Measurements from ENCODE around the gene SBNO2.

Gene SBNO2

GRCh38 chr19:1156305-1156801 is 17.7 kb downstream of the SBNO2 start:
- Mint-ChIP-seq H3K27ac (no peak overlapping the region), H3K27me3 (no peaks in the 10 kb centered on the region), H3K9me3 (no peaks in the 10 kb centered on the region), H3K4me1 (no peaks in the 10 kb centered on the region), H3K4me3 (no peak overlapping the region), H3K36me3 (ENCODE audit: low read depth) (peaks cover 2% of the 10 kb centered on the region)
- DNase-seq (no peak), ATAC-seq (no peak)

- Mint-ChIP-seq H3K27ac (no peak overlapping the region), H3K4me3 (no peak overlapping the region), H3K9me3 (no peaks in the 10 kb centered on the region), H3K4me1 (no peaks in the 10 kb centered on the region), H3K36me3 (ENCODE audit: low read depth) (peaks cover 2% of the 10 kb centered on the region), H3K27me3 (no peaks in the 10 kb centered on the region)
- no peak for ATAC-seq
- DNase-seq, result no peak
Measured at GRCh38 chr19:1155352-1156304, 18.4 kb downstream of the SBNO2 start.

- H3K27me3 Mint-ChIP-seq, result no peaks in the 10 kb centered on the region
- DNase-seq (no peak), ATAC-seq (no peak)
- no peaks in the 10 kb centered on the region for H3K9me3 Mint-ChIP-seq
- H3K27ac Mint-ChIP-seq, result no peak overlapping the region
- H3K4me3 Mint-ChIP-seq, result no peak overlapping the region
- H3K36me3 Mint-ChIP-seq (ENCODE audit: low read depth), result peaks cover 2% of the 10 kb centered on the region
- no peaks in the 10 kb centered on the region for H3K4me1 Mint-ChIP-seq
Measured at GRCh38 chr19:1154731-1155351, 19.2 kb downstream of the SBNO2 start.

GRCh38 chr19:1153891-1154730 is 20.0 kb downstream of the SBNO2 start:
- ATAC-seq, result no peak
- no peaks in the 10 kb centered on the region for H3K4me1 Mint-ChIP-seq
- H3K9me3 Mint-ChIP-seq, result no peaks in the 10 kb centered on the region
- peaks cover 2% of the 10 kb centered on the region for H3K36me3 Mint-ChIP-seq (ENCODE audit: low read depth)
- H3K27me3 Mint-ChIP-seq, result no peaks in the 10 kb centered on the region
- DNase-seq, result no peak
- H3K27ac Mint-ChIP-seq, result no peak overlapping the region
- no peak overlapping the region for H3K4me3 Mint-ChIP-seq

GRCh38 chr19:1151917-1152587 is 22.0 kb downstream of the SBNO2 start:
- DNase-seq (no peak), ATAC-seq (no peak)
- Mint-ChIP-seq H3K27ac (no peak overlapping the region), H3K27me3 (no peaks in the 10 kb centered on the region), H3K4me1 (no peaks in the 10 kb centered on the region), H3K9me3 (no peaks in the 10 kb centered on the region), H3K4me3 (no peak overlapping the region), H3K36me3 (ENCODE audit: low read depth) (peaks cover 2% of the 10 kb centered on the region)

- ATAC-seq, result peak; percentile 21
- no peaks in the 10 kb centered on the region for H3K27me3 Mint-ChIP-seq
- H3K4me3 Mint-ChIP-seq, result no peak overlapping the region
- H3K27ac Mint-ChIP-seq, result no peak overlapping the region
- DNase-seq, result no peak
- H3K9me3 Mint-ChIP-seq, result no peaks in the 10 kb centered on the region
- no peaks in the 10 kb centered on the region for H3K4me1 Mint-ChIP-seq
- peaks cover 2% of the 10 kb centered on the region for H3K36me3 Mint-ChIP-seq (ENCODE audit: low read depth)
Measured at GRCh38 chr19:1151037-1151724, 22.9 kb downstream of the SBNO2 start.

GRCh38 chr19:1150333-1151036 is 23.6 kb downstream of the SBNO2 start:
- DNase-seq (no peak), ATAC-seq (no peak)
- Mint-ChIP-seq H3K27ac (no peak overlapping the region), H3K27me3 (no peaks in the 10 kb centered on the region), H3K36me3 (ENCODE audit: low read depth) (peaks cover 2% of the 10 kb centered on the region), H3K4me1 (no peaks in the 10 kb centered on the region), H3K4me3 (no peak overlapping the region), H3K9me3 (no peaks in the 10 kb centered on the region)

GRCh38 chr19:1149259-1150045 is 24.6 kb downstream of the SBNO2 start:
- no peaks in the 10 kb centered on the region for H3K4me1 Mint-ChIP-seq
- no peaks in the 10 kb centered on the region for H3K27me3 Mint-ChIP-seq
- ATAC-seq, result no peak
- peaks cover 7% of the 10 kb centered on the region for H3K36me3 Mint-ChIP-seq (ENCODE audit: low read depth)
- DNase-seq, result no peak
- H3K27ac Mint-ChIP-seq, result no peak overlapping the region
- no peaks in the 10 kb centered on the region for H3K9me3 Mint-ChIP-seq
- H3K4me3 Mint-ChIP-seq, result no peak overlapping the region

- DNase-seq, result no peak
- peaks cover 11% of the 10 kb centered on the region for H3K36me3 Mint-ChIP-seq (ENCODE audit: low read depth)
- H3K27ac Mint-ChIP-seq, result no peak overlapping the region
- H3K4me3 Mint-ChIP-seq, result no peak overlapping the region
- H3K4me1 Mint-ChIP-seq, result no peaks in the 10 kb centered on the region
- no peaks in the 10 kb centered on the region for H3K27me3 Mint-ChIP-seq
- ATAC-seq, result no peak
- no peaks in the 10 kb centered on the region for H3K9me3 Mint-ChIP-seq
Measured at GRCh38 chr19:1147934-1148549, 26.0 kb downstream of the SBNO2 start.

- DNase-seq (no peak), ATAC-seq (no peak)
- Mint-ChIP-seq H3K27ac (no peak overlapping the region), H3K4me1 (no peaks in the 10 kb centered on the region), H3K9me3 (peaks cover 1% of the 10 kb centered on the region), H3K36me3 (ENCODE audit: low read depth) (peaks cover 14% of the 10 kb centered on the region), H3K4me3 (no peak overlapping the region), H3K27me3 (no peaks in the 10 kb centered on the region)
Measured at GRCh38 chr19:1146858-1147780, 26.9 kb downstream of the SBNO2 start.

GRCh38 chr19:1146412-1146699 is 27.7 kb downstream of the SBNO2 start:
- Mint-ChIP-seq H3K9me3 (peaks cover 5% of the 10 kb centered on the region), H3K27ac (no peak overlapping the region)
- no peak for ATAC-seq

More at GRCh38 chr19:1146412-1146699, 27.7 kb downstream of the SBNO2 start:
- no peaks in the 10 kb centered on the region for H3K27me3 Mint-ChIP-seq
- H3K4me1 Mint-ChIP-seq, result no peaks in the 10 kb centered on the region
- DNase-seq, result no peak
- H3K4me3 Mint-ChIP-seq, result no peak overlapping the region
- peaks cover 17% of the 10 kb centered on the region for H3K36me3 Mint-ChIP-seq (ENCODE audit: low read depth)

All from activated naive CD8-positive, alpha-beta T cell treated with anti-CD3 and anti-CD28 coated beads, Interleukin-2, amount 50 U/mL, for 24 hours (primary cell).